ENCODE data around the gene FXN.

- TF ChIP-seq CTCF (IDR thresholded peaks at IDR 0.05; ENCODE audit: low read length) (no peak), EZH2 (IDR thresholded peaks at IDR 0.05; ENCODE audit: borderline replicate concordance, low read length) (no peak)
These were observed 25.8 kb upstream of the FXN start for GRCh38 chr9:69009708-69010107.
